HG03196 (cell line): ENCODE results near the gene INPP4B.
"Not testable (repeated sequence)": the region's sequence is repeated elsewhere in the genome, so short reads cannot be mapped to it uniquely, and the experiment has no call there.

Source experiments
- ATAC-seq: cut with Tn5 transposase; IDR thresholded peaks from one replicate; pipeline ENCODE4 v1.9.1; 2021; ENCODE audit not compliant: unreplicated experiment

Gene INPP4B

GRCh38 chr4:142549726-142550463, 296.2 kb downstream of the INPP4B start:
- ATAC-seq = no peak

GRCh38 chr4:142549248-142549647, 296.9 kb downstream of the INPP4B start:
- no peak for ATAC-seq

- no peak for ATAC-seq
Measured at GRCh38 chr4:142548491-142548890, 297.6 kb downstream of the INPP4B start.

GRCh38 chr4:142547974-142548373, 298.1 kb downstream of the INPP4B start:
- no peak for ATAC-seq

- ATAC-seq = no peak
Measured at GRCh38 chr4:142544594-142544993, 301.5 kb downstream of the INPP4B start.

GRCh38 chr4:142544039-142544438, 302.1 kb downstream of the INPP4B start:
- no peak for ATAC-seq

GRCh38 chr4:142540483-142540804, 305.7 kb downstream of the INPP4B start:
- ATAC-seq = no peak

GRCh38 chr4:142539796-142540482, 306.2 kb downstream of the INPP4B start:
- ATAC-seq = no peak

- ATAC-seq = no peak
Measured at GRCh38 chr4:142535009-142535408, 311.1 kb downstream of the INPP4B start.

GRCh38 chr4:142532054-142532453, 314.0 kb downstream of the INPP4B start:
- ATAC-seq = no peak

GRCh38 chr4:142530728-142531127, 315.4 kb downstream of the INPP4B start:
- no peak for ATAC-seq

GRCh38 chr4:142528433-142528832, 317.7 kb downstream of the INPP4B start:
- no peak for ATAC-seq

- ATAC-seq = no peak
Measured at GRCh38 chr4:142523111-142523510, 323.0 kb downstream of the INPP4B start.

GRCh38 chr4:142519342-142519741, 326.8 kb downstream of the INPP4B start:
- ATAC-seq = no peak

- ATAC-seq = no peak
Measured at GRCh38 chr4:142516686-142517526, 329.2 kb downstream of the INPP4B start.

- ATAC-seq = no peak
Measured at GRCh38 chr4:142512161-142512560, 333.9 kb downstream of the INPP4B start.

- no peak for ATAC-seq
Measured at GRCh38 chr4:142509881-142510280, 336.2 kb downstream of the INPP4B start.

- ATAC-seq = not testable (repeated sequence)
Measured at GRCh38 chr4:142509381-142509780, 336.7 kb downstream of the INPP4B start.

- ATAC-seq = no peak
Measured at GRCh38 chr4:142500966-142501365, 345.1 kb downstream of the INPP4B start.

GRCh38 chr4:142497606-142498005, 348.5 kb downstream of the INPP4B start:
- ATAC-seq = no peak

- no peak for ATAC-seq
Measured at GRCh38 chr4:142493255-142494110, 352.6 kb downstream of the INPP4B start.
